NCI-H2081 treated with DMSO at 0.1 percent for 48 hours (cell line): ENCODE data around the gene AEBP1.

Experiments used
- DNase-seq: peaks from one replicate; lab custom pipeline; 2025; lab: John Stamatoyannopoulos, UW

The AEBP1 gene

GRCh38 chr7:44085546-44085945 is 18.6 kb upstream of the AEBP1 start:
- DNase-seq, result no peak

DNA sequence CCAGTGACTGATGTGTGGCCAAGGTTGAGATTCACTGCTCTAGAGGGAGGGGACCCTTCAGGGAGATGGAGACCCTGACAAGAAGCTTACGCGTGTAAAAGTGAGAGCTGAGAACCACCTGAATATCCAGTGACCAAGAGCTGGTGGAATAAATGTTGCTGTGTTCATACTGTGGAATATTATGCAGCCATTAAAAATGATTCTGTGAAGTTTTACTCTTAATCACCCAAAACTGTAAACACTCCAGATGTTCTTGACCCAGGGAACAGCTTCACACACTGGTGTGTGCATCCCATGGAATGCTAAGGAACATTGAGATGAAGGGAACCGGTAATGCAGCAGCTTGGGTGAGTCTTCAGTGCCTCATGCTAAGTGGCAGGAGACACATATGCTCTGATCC is 17.5 kb upstream of the AEBP1 start:
- DNase-seq, result no peak

- DNase-seq, result no peak
Observed at GRCh38 chr7:44087911-44088838, 16.0 kb upstream of the AEBP1 start.

- DNase-seq, result no peak
Observed at GRCh38 chr7:44093102-44093641, 11.0 kb upstream of the AEBP1 start.

DNA sequence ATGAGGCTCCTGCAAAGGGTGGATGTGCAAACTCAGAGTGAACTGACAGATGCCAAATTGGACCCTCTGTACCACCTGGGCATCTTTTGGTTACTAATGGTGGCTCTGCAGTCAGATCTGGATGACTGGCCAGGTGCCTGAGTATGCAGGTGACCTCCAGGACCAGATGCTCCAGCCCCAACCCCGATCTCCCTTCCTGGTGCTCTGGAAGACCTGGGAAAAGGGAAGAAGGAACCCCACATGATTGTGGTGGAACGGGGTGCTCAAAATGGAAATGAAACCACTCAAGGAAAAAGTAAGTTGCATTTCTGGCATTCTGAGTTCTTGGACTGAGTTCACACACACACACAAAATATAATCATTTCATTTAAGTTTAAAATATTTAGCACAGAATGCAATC is 9.8 kb upstream of the AEBP1 start:
- DNase-seq, result no peak

DNA sequence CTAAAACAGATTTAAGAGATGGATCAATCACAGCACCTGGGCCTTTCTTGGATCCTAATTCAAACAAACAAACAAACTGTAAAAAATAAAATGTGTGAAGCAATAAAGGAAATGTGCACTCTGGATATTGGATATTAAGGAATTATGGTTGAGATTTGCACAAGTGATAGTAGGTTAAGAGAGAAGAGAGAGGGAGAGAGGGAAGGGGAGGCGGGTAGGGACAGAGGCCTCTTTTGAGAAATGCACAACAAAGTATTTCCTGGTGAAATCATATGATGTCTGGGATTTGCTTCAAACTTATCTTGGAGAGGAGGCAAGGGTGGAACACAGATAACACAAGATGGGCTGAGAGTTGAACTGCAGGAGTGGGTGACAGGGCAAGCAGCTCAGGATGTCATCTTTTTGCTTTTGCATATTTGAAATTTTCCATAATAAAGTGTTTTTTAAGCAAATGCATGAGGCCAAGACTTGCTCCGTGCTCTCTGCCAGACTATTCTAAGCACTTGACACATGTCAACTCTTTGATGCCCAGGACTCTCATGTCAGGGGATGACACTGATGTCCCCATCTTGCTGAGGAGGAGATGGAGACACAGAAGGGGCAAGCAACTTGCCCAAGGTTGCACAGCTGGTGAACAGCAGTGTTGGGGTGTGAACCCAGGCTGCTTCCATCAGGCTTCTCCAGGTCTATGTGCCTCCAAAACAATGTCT is 9.1 kb upstream of the AEBP1 start:
- no peak for DNase-seq

- no peak for DNase-seq
Observed at GRCh38 chr7:44095781-44096180, 8.4 kb upstream of the AEBP1 start.

DNA sequence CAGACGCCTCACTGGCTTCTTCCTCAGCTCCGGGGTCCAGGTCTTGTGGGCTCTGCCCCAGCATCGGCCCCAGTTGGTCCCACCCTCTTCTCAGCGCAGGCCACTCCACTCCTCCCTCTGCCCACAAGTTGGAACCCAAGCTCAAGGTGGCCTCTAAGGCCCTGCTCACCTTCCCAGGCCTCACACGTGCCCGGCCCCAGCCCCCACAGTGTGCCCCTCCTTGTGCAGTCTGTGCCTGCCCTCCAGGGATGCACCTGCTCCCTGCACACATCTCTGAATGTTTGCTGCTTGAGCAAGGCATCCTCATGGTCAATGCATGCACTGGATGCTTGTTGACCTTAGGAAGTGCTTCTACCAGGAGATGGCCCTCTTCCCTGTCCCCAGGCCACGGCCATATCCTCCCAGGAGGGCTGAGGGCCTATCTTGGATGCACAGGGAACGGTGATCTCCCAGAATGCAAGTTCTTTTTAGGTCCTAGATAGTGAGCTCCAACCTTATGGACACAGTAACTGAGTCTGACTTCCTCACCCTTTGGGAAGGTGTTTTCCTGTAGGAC is 7.7 kb upstream of the AEBP1 start:
- DNase-seq, result no peak

GRCh38 chr7:44097064-44097932 is 6.8 kb upstream of the AEBP1 start:
- no peak for DNase-seq

GRCh38 chr7:44098092-44099068 is 5.8 kb upstream of the AEBP1 start:
- no peak for DNase-seq

DNA sequence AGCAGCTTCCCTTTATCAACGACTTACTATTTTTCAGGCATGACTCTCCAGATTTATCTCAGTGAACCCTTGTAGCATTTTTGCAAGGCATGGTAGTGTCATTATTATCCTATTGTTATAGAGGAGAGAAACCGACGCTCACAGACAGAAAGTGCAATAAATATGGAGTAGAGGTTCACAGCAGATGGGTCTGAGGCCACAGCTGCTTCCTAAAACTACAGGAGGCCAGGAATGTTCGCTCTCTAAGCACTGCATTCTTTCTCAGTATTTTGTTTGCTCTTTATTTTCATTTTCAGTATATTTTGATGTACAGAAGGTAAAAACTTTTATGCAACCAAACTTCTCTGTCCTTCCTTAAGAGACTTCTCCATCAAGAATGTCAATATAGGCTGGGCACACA is 4.5 kb upstream of the AEBP1 start:
- DNase-seq, result no peak

DNA sequence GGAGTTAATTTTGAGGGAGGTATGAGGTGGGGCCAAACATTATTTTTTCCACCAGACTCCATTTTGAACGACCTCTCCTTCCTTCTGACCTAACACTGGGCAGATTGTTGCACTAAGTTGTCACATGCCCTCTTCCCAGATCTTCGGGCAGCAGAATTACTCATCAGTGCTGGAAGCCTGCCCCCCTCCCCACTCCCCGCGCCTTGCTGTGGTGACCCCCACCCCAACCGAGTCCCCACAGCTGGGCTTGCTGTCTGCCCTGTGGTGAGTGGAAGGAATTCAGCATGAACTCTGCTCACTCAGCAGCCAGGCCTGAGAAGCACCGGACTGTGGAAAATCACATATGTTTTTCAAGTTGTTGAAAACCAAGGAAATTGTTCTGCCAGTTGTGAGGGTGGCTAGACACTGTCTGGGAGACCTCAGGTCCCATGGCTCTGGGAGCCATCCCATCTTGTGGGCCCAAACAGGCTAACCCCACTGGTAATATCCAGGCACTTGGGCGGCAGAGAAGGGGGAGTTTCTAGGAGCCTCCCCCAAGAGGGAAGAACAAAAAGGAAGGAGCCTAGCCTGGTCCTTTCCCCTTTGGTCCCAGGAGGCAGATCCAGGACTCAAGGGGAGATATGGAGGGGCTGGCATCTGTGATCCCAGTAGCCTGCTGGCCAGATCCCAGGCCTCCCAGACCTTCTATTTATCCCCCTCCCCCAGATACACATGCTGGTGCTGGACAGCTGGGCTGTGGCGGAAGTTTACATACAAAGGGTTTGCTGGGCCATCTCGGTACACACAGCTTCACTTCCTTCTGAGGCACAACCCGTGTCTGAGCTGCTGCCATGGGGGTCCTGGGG is 3.5 kb upstream of the AEBP1 start:
- no peak for DNase-seq

DNA sequence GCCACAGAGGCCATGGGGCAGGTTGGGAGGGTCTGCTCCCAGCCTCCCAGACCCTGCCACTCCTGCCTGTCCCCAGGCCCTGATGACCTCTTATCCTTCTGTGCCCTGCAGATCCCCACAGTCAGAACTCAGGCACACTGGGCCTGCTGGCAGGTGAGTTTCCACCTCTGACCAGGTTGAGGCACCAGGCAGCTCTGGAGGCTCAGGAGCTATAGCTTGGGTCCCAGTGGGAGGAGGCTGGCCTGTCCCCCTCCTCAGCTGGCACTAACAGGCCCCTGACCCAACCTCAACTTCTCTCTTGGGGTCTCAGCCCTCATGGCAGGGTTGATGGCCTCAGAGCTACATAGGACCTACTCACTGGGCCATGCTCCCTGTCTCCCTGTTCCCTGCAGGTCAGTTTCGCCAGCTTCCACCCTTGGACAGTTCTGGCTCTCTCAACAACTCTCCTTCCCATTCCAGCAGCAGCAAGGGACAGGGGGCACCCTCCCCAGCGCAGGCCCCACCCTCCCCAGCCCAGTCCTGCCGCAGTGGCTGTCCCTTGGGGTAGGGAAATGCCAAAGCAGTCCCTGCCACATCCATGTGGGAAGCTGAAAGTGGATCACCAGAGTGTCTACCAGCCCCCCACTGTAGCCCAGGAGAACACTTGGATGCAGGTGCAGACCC is 2.7 kb upstream of the AEBP1 start:
- no peak for DNase-seq

DNA sequence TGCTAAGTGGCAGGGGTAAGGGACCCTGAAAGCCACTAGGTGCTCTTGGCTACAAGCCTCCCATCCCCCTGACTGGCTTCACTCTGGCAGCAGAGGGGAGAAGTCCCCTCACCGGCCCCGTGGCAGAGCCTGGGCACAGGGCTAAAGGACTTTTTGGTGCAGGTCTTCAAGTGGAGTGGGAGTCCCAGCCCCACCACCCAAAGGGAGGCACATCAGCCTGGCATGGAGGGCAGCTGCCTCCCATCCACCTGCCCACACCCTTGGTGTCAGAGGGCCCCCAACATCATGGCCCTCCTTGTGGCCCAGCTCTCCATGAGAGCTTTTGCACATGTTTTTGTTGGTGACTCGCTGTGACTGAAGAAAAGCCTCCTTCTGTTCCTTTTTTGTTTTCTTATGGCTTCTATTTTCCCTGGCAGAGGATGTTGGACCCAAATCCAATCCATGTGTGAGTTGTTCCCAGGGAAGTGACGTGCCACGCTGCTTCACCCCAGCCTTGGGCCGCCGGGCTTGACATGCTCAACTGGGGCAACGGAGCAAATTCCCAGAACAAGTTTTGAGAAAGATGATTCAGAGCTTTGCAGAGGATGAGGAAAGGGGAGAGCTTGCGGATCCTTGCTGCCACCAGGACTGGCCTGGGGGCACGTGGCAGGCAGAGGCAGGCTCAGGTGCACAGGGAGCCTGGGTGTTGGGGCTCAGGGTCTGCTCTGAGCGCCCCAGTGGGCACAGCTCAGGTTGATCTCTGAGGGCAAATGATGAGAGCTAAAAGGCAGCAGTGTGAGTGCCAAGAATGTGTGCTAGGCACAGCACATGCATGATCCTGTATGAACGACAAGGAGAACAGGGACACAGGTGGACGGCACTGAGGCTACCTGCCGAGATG is 1.9 kb upstream of the AEBP1 start:
- DNase-seq, result no peak

DNA sequence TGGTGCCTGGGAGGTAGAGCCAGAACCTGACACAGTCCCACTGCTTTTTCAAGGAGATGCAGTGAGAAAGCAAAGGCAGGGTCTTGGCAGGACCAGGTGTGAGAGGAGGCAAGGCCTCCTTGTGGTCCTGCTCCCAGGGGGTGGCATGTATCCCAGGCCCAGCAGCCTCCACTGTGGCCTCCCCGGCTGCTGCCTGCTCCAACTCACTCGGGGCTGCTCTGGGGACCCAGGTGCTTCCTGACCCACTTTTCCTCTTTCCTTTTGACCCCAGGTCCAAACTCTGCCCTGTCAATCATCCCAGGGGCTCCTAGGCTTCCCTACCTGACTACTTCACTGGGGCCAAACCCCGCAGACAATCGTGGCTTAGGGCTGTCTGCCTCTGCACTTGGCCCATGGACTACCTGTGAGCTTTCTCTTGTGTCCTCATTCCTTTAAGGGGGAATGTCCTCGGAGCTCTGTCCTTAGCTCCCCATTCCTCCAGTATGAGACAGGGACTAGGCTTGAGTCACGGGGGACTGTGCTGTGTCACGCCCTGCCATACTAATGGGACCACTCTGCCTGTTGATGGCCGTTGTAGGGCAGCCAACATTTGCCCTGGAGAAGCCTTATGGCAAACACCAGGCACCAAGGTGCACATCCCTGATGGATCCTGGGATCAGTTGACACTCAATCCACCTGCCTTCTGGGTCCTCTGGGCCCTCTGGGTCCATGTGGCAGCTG is 1.1 kb upstream of the AEBP1 start:
- DNase-seq, result no peak

- DNase-seq, result no peak
Observed at GRCh38 chr7:44103566-44103922, 601 bp upstream of the AEBP1 start.
